ENCODE data around the gene TMOD1. TPM values are rescaled to one million over a fixed set of nuclear protein-coding genes. Genes with fewer than 3 reads are reported as not detected.

The TMOD1 gene
- total RNA-seq, 1 experiment from 2014 or later, result 0.55 TPM

GRCh38 chr9:97504381-97505216, 3.1 kb downstream of the TMOD1 start:
- H3K27me3 ChIP-seq, result peaks cover 14% of the 10 kb centered on the region
- no peaks in the 10 kb centered on the region for H3K9me3 ChIP-seq (replicated peaks)
- no peaks in the 10 kb centered on the region for H3K36me3 ChIP-seq
- DNase-seq, result no peak
- H3K27ac ChIP-seq, result no peak overlapping the region
- H3K4me1 ChIP-seq, result no peaks in the 10 kb centered on the region
- no peak overlapping the region for H3K4me3 ChIP-seq

DNA sequence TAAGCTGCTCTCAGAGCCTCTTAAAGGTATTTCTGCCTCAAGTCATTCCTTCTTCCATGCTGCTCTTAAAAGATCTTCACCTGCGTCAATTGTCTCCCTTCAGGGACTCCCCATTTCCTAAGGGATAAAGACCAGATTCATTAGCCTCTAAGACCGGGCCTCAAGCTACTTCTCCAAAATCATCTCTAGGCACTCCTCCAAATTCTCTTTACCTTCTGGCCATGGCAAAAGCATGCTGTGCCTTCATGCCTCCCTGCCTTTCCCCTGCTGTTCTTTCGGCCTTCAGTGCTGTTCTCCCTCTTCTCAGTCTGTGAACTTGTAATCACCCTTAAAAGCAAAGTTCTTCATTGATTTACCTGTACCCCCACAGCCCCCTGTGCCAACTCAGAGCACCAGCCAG, 4.4 kb downstream of the TMOD1 start:
- no peak for DNase-seq
- H3K27me3 ChIP-seq, result peaks cover 14% of the 10 kb centered on the region
- H3K27ac ChIP-seq, result no peak overlapping the region
- H3K36me3 ChIP-seq, result no peaks in the 10 kb centered on the region
- H3K9me3 ChIP-seq (replicated peaks), result no peaks in the 10 kb centered on the region
- H3K4me3 ChIP-seq, result no peak overlapping the region
- no peaks in the 10 kb centered on the region for H3K4me1 ChIP-seq

- Histone ChIP-seq H3K36me3 (no peaks in the 10 kb centered on the region), H3K4me3 (no peak overlapping the region), H3K27ac (no peak overlapping the region)
Measured at GRCh38 chr9:97506306-97506705, 4.8 kb downstream of the TMOD1 start.

DNA sequence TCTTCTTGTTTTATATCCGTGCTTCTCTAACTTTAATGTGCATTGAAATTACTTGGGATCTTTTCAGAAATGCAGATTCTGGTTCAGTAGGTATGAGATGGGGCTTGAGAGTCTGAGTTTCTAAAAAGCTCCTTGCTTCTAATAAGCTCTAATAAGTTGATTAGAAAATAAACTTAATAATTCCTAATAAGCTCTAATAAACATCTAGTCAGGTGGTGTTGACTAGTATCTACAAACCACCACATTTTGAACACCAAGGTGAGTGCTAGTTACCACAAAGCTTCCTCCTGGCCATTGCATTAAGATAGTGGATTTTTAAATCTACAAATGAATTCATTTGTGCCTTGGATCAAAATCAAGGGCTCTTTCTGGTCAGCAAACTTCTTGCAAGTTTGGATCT, 5.3 kb downstream of the TMOD1 start:
- H3K36me3 ChIP-seq, result no peaks in the 10 kb centered on the region
- H3K27me3 ChIP-seq, result peaks cover 14% of the 10 kb centered on the region
- H3K4me3 ChIP-seq, result no peak overlapping the region
- DNase-seq, result no peak
- H3K27ac ChIP-seq, result no peak overlapping the region
- H3K4me1 ChIP-seq, result no peaks in the 10 kb centered on the region
- H3K9me3 ChIP-seq (replicated peaks), result no peaks in the 10 kb centered on the region

More at GRCh38 chr9:97506306-97506705, 4.8 kb downstream of the TMOD1 start:
- DNase-seq, result no peak
- H3K27me3 ChIP-seq, result peaks cover 14% of the 10 kb centered on the region
- no peaks in the 10 kb centered on the region for H3K4me1 ChIP-seq
- no peaks in the 10 kb centered on the region for H3K9me3 ChIP-seq (replicated peaks)

DNA sequence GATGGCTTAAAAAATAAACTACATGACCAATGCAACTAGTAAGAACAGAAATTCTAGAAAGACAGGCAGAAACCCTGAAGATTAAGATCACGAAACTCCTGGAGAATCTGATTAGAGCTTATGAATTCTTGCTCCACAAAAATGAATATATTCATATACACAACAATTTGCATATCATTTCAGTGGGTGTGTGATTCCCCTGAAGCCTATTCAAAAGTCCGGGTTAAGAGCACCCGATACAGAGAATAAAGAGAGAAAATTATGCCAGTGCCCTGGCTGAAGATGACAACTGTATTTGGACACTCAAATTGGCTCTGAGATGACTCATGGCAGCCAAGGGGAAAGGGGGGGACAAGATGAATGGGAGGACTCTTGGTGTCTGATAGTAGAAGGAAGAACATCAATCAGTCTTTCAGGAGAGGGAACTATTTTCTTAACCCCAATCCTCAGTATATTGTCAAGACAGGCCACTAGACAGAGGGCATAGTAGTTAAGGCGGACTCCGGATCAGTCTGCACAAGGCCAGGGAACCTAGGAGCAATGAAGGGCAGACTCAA, 6.0 kb downstream of the TMOD1 start:
- Histone ChIP-seq H3K27ac (no peak overlapping the region), H3K9me3 (replicated peaks) (no peaks in the 10 kb centered on the region)
- DNase-seq, result no peak

DNA sequence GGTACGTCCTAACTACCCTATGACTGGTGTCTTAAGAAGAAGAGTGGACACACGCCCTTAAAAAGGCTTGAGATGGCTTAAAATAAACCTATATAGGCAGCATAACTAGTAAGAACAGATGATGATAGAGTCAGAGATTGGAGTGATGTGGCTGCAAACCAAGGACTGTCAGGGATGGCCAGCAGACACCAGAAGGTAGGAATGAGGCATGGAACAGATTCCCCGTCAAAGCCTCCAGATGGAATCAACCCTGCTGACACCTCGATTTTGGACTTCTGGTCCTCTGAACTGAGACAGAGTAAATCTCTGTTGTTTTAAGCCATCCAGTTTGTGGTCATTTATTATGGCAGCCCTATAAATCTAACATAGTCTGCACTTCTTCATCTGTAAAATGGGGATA, 7.4 kb downstream of the TMOD1 start:
- Histone ChIP-seq H3K9me3 (replicated peaks) (no peaks in the 10 kb centered on the region), H3K36me3 (no peaks in the 10 kb centered on the region), H3K27ac (no peak overlapping the region), H3K27me3 (peaks cover 2% of the 10 kb centered on the region; the same call in 1 of the 2 replicates), H3K4me3 (no peak overlapping the region), H3K4me1 (no peaks in the 10 kb centered on the region)
- DNase-seq, result no peak

More for the DNA sequence above, 6.0 kb downstream of the TMOD1 start:
- Histone ChIP-seq H3K4me1 (no peaks in the 10 kb centered on the region), H3K4me3 (no peak overlapping the region), H3K27me3 (peaks cover 9% of the 10 kb centered on the region), H3K36me3 (no peaks in the 10 kb centered on the region)

DNA sequence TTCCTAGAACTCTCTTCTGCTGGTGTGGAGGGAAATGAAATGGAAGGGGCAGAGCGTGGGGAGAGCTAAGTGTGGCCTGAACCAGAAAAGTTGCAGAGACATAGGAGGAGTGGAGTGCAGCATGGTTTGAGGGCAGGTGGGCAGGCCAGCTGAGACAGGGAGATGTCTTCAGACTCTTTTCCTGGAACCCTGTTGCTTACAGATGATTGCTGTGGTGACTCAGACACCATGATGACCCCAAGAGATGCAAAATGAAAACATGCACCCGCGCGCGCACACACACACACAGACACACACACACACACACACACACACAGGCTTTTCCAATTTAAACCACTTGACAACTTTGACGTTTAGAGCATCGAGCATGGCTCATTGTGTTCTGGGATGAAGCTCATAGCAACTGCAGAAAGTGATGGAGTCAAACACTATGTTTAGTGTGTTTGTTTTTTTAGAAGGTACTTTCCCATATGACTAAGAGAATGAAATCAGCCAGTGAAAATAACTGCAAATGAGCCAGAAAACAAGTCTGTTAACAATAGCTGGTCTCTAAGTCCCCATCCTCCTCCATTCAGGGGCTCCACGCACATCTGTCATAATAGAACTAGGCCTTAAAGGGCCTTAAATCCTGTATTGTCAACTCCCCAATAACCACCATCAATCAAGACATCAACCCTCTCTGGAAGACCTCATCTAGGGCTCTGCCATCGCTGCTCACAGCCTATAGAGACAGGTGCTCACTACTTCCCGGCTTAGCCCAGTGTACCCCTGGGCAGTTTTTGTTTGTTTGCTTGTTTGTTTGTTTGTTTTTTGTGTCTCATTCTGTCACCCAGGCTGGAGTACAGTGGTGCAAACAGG, 9.6 kb downstream of the TMOD1 start:
- H3K36me3 ChIP-seq, result no peaks in the 10 kb centered on the region
- no peak overlapping the region for H3K4me3 ChIP-seq
- H3K27ac ChIP-seq, result no peak overlapping the region
- H3K4me1 ChIP-seq, result no peaks in the 10 kb centered on the region
- no peaks in the 10 kb centered on the region for H3K9me3 ChIP-seq (replicated peaks)
- no peaks in the 10 kb centered on the region for H3K27me3 ChIP-seq
- DNase-seq, result no peak

DNA sequence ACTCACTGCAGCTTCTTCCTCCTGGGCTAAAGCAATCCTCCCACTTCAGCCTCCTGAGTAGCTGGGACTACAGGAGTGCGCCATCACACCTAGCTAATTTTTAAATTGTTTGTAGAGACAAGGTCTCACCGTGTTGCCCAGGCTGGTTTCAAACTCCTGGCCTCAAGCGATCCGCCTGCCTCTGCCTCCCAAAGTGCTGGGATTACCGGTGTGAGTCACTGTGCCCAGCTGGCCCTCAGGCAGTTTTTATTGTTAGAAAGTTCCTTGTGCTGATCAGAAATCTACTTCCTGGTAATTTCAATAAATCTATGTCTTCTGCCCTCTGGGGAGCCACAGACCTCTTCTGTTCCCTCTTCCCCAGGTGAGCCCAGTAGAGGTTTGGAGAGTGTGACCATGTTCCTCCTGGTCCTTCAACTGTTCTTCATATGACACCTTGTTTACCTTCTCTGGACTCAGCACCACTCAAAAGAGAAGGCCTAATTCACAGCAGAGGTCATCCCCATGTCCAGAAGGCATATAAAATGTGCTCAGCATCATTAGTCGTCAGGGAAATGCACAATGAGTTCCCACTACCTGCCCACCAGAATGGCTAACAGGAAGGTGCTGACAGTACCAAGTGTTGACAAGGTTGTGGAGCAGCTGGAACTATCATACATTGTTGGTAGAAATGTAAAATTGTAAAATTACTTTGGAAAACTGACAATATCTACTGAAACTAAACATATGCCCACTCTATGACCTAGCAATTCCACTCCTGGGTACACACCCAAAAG, 10.4 kb downstream of the TMOD1 start:
- H3K4me1 ChIP-seq, result no peaks in the 10 kb centered on the region
- H3K9me3 ChIP-seq (replicated peaks), result no peaks in the 10 kb centered on the region
- no peak overlapping the region for H3K4me3 ChIP-seq
- DNase-seq, result no peak
- no peaks in the 10 kb centered on the region for H3K27me3 ChIP-seq
- no peaks in the 10 kb centered on the region for H3K36me3 ChIP-seq
- H3K27ac ChIP-seq, result no peak overlapping the region

DNA sequence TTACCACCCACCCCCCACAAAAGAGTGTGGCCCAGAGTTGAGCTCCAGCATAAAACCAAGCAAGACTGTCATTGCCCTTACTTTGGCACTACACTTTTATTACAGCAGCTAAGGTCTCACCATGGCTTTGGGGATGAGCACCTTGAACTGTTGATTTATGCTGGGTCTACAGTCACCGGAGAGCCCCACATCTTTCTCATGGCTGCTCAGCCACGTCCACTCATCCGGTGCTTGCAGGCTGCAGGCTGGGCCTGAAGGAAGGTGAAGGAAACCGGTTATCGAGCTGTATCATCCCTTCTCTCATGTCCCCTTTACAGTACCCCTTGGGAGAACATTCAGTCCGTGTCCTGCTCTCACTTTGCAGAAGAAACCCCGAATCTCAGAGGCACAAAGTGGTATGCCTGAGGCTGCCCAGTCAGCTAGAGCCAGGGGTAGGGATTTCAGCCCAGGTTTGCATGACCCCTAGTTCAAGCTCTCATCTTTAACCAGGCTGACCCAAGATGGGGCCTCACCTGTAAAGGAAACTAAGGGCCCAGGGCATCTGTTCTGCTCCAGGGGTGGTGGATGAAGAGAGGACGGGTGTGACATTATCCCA, 11.6 kb downstream of the TMOD1 start:
- no peak overlapping the region for H3K4me3 ChIP-seq
- no peaks in the 10 kb centered on the region for H3K4me1 ChIP-seq
- H3K36me3 ChIP-seq, result no peaks in the 10 kb centered on the region
- no peaks in the 10 kb centered on the region for H3K9me3 ChIP-seq (replicated peaks)
- H3K27me3 ChIP-seq, result no peaks in the 10 kb centered on the region
- no peak overlapping the region for H3K27ac ChIP-seq
- no peak for DNase-seq

GRCh38 chr9:97514531-97514930, 13.1 kb downstream of the TMOD1 start:
- H3K36me3 ChIP-seq, result no peaks in the 10 kb centered on the region
- no peak for DNase-seq
- no peaks in the 10 kb centered on the region for H3K4me1 ChIP-seq
- H3K4me3 ChIP-seq, result no peak overlapping the region
- no peaks in the 10 kb centered on the region for H3K9me3 ChIP-seq (replicated peaks)
- H3K27me3 ChIP-seq, result no peaks in the 10 kb centered on the region
- H3K27ac ChIP-seq, result no peak overlapping the region

GRCh38 chr9:97515662-97516061, 14.2 kb downstream of the TMOD1 start:
- Histone ChIP-seq H3K4me3 (no peak overlapping the region), H3K9me3 (replicated peaks) (no peaks in the 10 kb centered on the region), H3K27ac (no peak overlapping the region), H3K27me3 (no peaks in the 10 kb centered on the region), H3K4me1 (no peaks in the 10 kb centered on the region), H3K36me3 (no peaks in the 10 kb centered on the region)
- DNase-seq, result no peak

- H3K4me3 ChIP-seq, result no peak overlapping the region
- H3K9me3 ChIP-seq (replicated peaks), result no peaks in the 10 kb centered on the region
- no peaks in the 10 kb centered on the region for H3K4me1 ChIP-seq
- H3K27ac ChIP-seq, result no peak overlapping the region
- no peaks in the 10 kb centered on the region for H3K36me3 ChIP-seq
- H3K27me3 ChIP-seq, result no peaks in the 10 kb centered on the region
- no peak for DNase-seq
Measured at GRCh38 chr9:97516111-97516510, 14.6 kb downstream of the TMOD1 start.

GRCh38 chr9:97517331-97518089, 16.0 kb downstream of the TMOD1 start:
- Histone ChIP-seq H3K36me3 (no peaks in the 10 kb centered on the region), H3K27me3 (no peaks in the 10 kb centered on the region), H3K4me1 (no peaks in the 10 kb centered on the region), H3K4me3 (no peak overlapping the region), H3K9me3 (replicated peaks) (no peaks in the 10 kb centered on the region), H3K27ac (no peak overlapping the region)
- DNase-seq, result no peak
